ENCODE results near the gene HES7.
A peak's percentile ranks its signal among the peaks of the same experiment; 100 is the strongest.

Gene HES7

GRCh38 chr17:8125154-8125946 lies 1.4 kb upstream of the HES7 start:
- H3K9ac ChIP-seq (ENCODE audit: low read depth, low read length) = peak overlapping the region; percentile 47
- no peaks in the 10 kb centered on the region for H3K9me3 ChIP-seq (replicated peaks; ENCODE audit: low read length)
- H3K36me3 ChIP-seq (ENCODE audit: insufficient read depth, low read length) = no peaks in the 10 kb centered on the region
- peak overlapping the region; percentile 68 for H3K4me3 ChIP-seq (ENCODE audit: low read length)
- peak overlapping the region; percentile 89 for H3K4me2 ChIP-seq (ENCODE audit: low read length)
- H3K4me1 ChIP-seq (ENCODE audit: control insufficient read depth, insufficient read depth, low read length) = peaks cover 42% of the 10 kb centered on the region
- H3K27me3 ChIP-seq (ENCODE audit: control insufficient read depth, insufficient read depth, low read length) = no peaks in the 10 kb centered on the region

GRCh38 chr17:8124350-8125153 lies 646 bp upstream of the HES7 start:
- H3K4me2 ChIP-seq (ENCODE audit: low read length) = peak overlapping the region; percentile 89
- H3K9ac ChIP-seq (ENCODE audit: low read depth, low read length) = peak overlapping the region; percentile 60
- no peaks in the 10 kb centered on the region for H3K9me3 ChIP-seq (replicated peaks; ENCODE audit: low read length)
- H3K27me3 ChIP-seq (ENCODE audit: control insufficient read depth, insufficient read depth, low read length) = no peaks in the 10 kb centered on the region
- peak overlapping the region; percentile 72 for H3K4me3 ChIP-seq (ENCODE audit: low read length)
- peaks cover 42% of the 10 kb centered on the region for H3K4me1 ChIP-seq (ENCODE audit: control insufficient read depth, insufficient read depth, low read length)
- H3K36me3 ChIP-seq (ENCODE audit: insufficient read depth, low read length) = no peaks in the 10 kb centered on the region

- H3K4me1 ChIP-seq (ENCODE audit: control insufficient read depth, insufficient read depth, low read length) = peaks cover 47% of the 10 kb centered on the region
Observed at GRCh38 chr17:8122924-8123694, 797 bp downstream of the HES7 start.

GRCh38 chr17:8122422-8122923 lies 1.4 kb downstream of the HES7 start:
- H3K36me3 ChIP-seq (ENCODE audit: insufficient read depth, low read length) = no peaks in the 10 kb centered on the region
- peak overlapping the region; percentile 60 for H3K9ac ChIP-seq (ENCODE audit: low read depth, low read length)
- peak overlapping the region; percentile 89 for H3K4me2 ChIP-seq (ENCODE audit: low read length)
- peaks cover 53% of the 10 kb centered on the region for H3K4me1 ChIP-seq (ENCODE audit: control insufficient read depth, insufficient read depth, low read length)
- peaks cover 2% of the 10 kb centered on the region for H3K27me3 ChIP-seq (ENCODE audit: control insufficient read depth, insufficient read depth, low read length)
- no peaks in the 10 kb centered on the region for H3K9me3 ChIP-seq (replicated peaks; ENCODE audit: low read length)
- peak overlapping the region; percentile 72 for H3K4me3 ChIP-seq (ENCODE audit: low read length)

More at GRCh38 chr17:8122924-8123694, 797 bp downstream of the HES7 start:
- H3K4me3 ChIP-seq (ENCODE audit: low read length) = peak overlapping the region; percentile 72
- no peaks in the 10 kb centered on the region for H3K27me3 ChIP-seq (ENCODE audit: control insufficient read depth, insufficient read depth, low read length)
- no peaks in the 10 kb centered on the region for H3K9me3 ChIP-seq (replicated peaks; ENCODE audit: low read length)
- H3K36me3 ChIP-seq (ENCODE audit: insufficient read depth, low read length) = no peaks in the 10 kb centered on the region
- peak overlapping the region; percentile 60 for H3K9ac ChIP-seq (ENCODE audit: low read depth, low read length)
- H3K4me2 ChIP-seq (ENCODE audit: low read length) = peak overlapping the region; percentile 89

- peak overlapping the region; percentile 60 for H3K9ac ChIP-seq (ENCODE audit: low read depth, low read length)
Observed at GRCh38 chr17:8121681-8122421, 2.1 kb downstream of the HES7 start.

GRCh38 chr17:8121407-8121680 lies 2.6 kb downstream of the HES7 start:
- peaks cover 49% of the 10 kb centered on the region for H3K4me1 ChIP-seq (ENCODE audit: control insufficient read depth, insufficient read depth, low read length)
- peak overlapping the region; percentile 80 for H3K4me3 ChIP-seq (ENCODE audit: low read length)
- H3K36me3 ChIP-seq (ENCODE audit: insufficient read depth, low read length) = no peaks in the 10 kb centered on the region
- peak overlapping the region; percentile 89 for H3K4me2 ChIP-seq (ENCODE audit: low read length)
- H3K27me3 ChIP-seq (ENCODE audit: control insufficient read depth, insufficient read depth, low read length) = peaks cover 9% of the 10 kb centered on the region
- H3K9ac ChIP-seq (ENCODE audit: low read depth, low read length) = no peak overlapping the region
- no peaks in the 10 kb centered on the region for H3K9me3 ChIP-seq (replicated peaks; ENCODE audit: low read length)

More at GRCh38 chr17:8121681-8122421, 2.1 kb downstream of the HES7 start:
- peaks cover 4% of the 10 kb centered on the region for H3K27me3 ChIP-seq (ENCODE audit: control insufficient read depth, insufficient read depth, low read length)
- H3K36me3 ChIP-seq (ENCODE audit: insufficient read depth, low read length) = no peaks in the 10 kb centered on the region
- peak overlapping the region; percentile 72 for H3K4me3 ChIP-seq (ENCODE audit: low read length)
- peaks cover 49% of the 10 kb centered on the region for H3K4me1 ChIP-seq (ENCODE audit: control insufficient read depth, insufficient read depth, low read length)
- no peaks in the 10 kb centered on the region for H3K9me3 ChIP-seq (replicated peaks; ENCODE audit: low read length)
- peak overlapping the region; percentile 89 for H3K4me2 ChIP-seq (ENCODE audit: low read length)

- Histone ChIP-seq H3K9ac (ENCODE audit: low read depth, low read length) (peak overlapping the region; percentile 68), H3K36me3 (ENCODE audit: insufficient read depth, low read length) (no peaks in the 10 kb centered on the region), H3K27me3 (ENCODE audit: control insufficient read depth, insufficient read depth, low read length) (peaks cover 15% of the 10 kb centered on the region), H3K4me2 (ENCODE audit: low read length) (peak overlapping the region; percentile 89), H3K9me3 (replicated peaks; ENCODE audit: low read length) (no peaks in the 10 kb centered on the region), H3K4me3 (ENCODE audit: low read length) (peak overlapping the region; percentile 80), H3K4me1 (ENCODE audit: control insufficient read depth, insufficient read depth, low read length) (peaks cover 46% of the 10 kb centered on the region)
Observed at GRCh38 chr17:8120520-8121406, 3.1 kb downstream of the HES7 start.

GRCh38 chr17:8119581-8120519 lies 4.1 kb downstream of the HES7 start:
- peak overlapping the region; percentile 80 for H3K4me3 ChIP-seq (ENCODE audit: low read length)
- peak overlapping the region; percentile 68 for H3K9ac ChIP-seq (ENCODE audit: low read depth, low read length)
- peak overlapping the region; percentile 96 for H3K4me2 ChIP-seq (ENCODE audit: low read length)
- H3K36me3 ChIP-seq (ENCODE audit: insufficient read depth, low read length) = no peaks in the 10 kb centered on the region
- H3K27me3 ChIP-seq (ENCODE audit: control insufficient read depth, insufficient read depth, low read length) = peaks cover 24% of the 10 kb centered on the region
- no peaks in the 10 kb centered on the region for H3K9me3 ChIP-seq (replicated peaks; ENCODE audit: low read length)
- H3K4me1 ChIP-seq (ENCODE audit: control insufficient read depth, insufficient read depth, low read length) = peaks cover 39% of the 10 kb centered on the region

GRCh38 chr17:8118769-8119580 lies 4.9 kb downstream of the HES7 start:
- Histone ChIP-seq H3K9me3 (replicated peaks; ENCODE audit: low read length) (no peaks in the 10 kb centered on the region), H3K27me3 (ENCODE audit: control insufficient read depth, insufficient read depth, low read length) (peaks cover 31% of the 10 kb centered on the region), H3K9ac (ENCODE audit: low read depth, low read length) (peak overlapping the region; percentile 60), H3K4me2 (ENCODE audit: low read length) (peak overlapping the region; percentile 96), H3K4me1 (ENCODE audit: control insufficient read depth, insufficient read depth, low read length) (peaks cover 32% of the 10 kb centered on the region), H3K36me3 (ENCODE audit: insufficient read depth, low read length) (no peaks in the 10 kb centered on the region), H3K4me3 (ENCODE audit: low read length) (peak overlapping the region; percentile 70)

Measured in skeletal muscle satellite cell (primary cell).